Stimulated activated CD4-positive, alpha-beta T cell treated with anti-CD3 and anti-CD28 coated beads, TNF-alpha, amount 100 ng/mL, for 48 hours (primary cell): ENCODE measurements around the gene CHID1.

ENCODE experiments used
- DNase-seq, 3 donors: peaks; one replicate each; pipeline ENCODE4 v3.0.0-alpha.2; 2020; ENCODE audit warnings: low read depth in 3 of 3

CHID1 gene

DNA sequence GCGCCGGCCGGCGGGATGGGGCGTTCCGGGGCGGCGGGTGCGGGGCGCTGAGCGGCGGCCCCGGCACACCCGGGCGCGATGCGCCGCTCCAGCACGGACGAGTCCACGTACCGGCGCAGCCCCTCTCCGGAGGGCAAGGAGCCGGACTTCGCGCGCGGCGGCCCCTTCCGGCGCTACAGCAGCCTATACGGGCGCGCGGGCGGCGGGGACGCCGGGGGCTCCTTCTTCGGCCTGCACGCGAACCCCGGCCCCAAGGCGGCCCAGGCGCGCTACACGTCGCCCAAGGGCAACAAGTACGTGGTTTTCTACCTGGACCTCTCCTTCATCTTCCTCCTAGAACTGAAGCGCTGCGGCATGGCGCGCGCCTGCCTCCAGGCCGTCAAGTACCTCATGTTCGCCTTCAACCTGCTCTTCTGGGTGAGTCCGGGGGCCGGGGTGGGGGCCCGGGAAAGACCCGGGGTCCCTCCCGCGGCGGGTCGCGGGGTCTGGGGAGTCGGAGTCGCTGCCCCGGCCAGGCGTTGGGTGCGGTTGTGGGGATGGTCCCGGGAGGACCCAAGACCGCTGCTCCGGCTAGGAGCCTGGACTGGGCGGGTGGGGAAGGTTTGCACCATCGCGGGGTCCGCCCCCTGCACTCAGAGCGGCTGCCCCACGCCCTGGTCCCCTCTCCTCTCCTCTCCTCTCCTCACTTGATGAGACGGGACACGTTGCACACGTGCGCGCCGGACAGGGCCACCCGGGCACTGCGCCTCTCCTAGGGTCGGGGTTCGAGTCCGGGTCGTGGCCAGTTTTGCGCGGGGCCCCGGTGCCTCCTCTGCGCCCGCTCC is 60.4 kb downstream of the CHID1 start:
- no peak for DNase-seq

DNA sequence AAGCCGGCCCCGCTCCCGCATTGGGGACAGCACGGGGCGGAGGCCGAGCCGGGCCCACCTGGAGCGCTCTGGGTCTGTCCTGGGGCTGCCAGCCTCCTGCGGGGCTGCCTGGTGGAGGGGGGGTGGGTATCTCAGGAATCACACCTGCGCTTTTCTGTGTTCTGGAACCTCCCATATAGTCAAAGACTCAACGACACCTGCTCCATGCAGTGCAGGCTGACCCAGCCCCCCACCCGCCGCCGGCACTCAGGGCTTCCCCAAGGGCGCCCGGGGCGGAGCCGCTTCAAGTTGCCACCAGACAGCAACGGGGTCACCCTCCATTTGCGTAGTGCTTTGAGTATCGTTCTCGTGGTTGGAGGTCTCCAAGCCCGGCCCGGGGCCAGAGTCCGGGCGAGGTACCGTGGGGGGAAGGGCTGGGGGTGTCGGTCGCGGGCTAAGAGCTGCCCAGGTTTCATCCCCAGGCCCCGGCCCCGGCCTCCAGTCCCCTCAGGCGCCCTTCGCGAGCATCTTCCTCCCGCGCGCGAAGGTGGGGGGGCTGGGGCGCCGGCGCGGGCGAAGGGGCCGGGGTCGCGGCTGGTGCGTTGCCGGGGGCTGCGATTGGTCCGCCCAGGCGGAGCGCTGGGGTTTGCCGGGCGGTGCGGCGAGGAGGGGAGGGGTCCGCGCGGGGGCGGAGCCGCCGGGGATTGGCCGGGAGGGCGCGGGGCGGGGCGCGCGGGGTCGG is 61.3 kb downstream of the CHID1 start:
- DNase-seq, result no peak

DNA sequence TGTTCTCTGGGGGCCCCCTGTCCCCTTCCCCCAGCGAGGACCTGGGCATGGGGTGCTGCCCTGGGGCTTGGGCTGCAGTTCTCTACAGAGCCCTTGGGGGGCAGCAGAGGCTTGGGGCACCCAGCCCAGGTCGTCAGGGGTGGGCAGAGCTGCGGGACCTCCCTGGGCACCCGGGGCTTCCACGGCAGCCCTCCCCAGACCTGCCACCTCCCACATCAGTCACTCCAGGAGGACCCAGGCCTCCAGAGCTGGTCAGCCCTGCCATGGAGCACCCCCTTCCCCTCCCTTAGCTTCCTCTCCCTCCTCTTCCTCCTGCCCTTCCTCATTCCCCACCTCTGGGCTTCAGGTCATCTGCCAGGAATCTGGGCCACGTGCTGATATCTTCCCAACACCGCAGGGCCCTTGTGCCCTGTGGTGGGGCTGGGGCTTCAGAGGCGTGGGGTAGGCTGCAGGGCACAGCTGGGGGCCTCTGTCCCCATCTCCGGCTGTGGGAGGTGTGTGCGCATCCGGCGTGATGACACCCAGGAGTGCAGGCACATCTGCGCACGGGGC is 62.2 kb downstream of the CHID1 start:
- DNase-seq, result peak; percentile 35 to 57 (median 38)

DNA sequence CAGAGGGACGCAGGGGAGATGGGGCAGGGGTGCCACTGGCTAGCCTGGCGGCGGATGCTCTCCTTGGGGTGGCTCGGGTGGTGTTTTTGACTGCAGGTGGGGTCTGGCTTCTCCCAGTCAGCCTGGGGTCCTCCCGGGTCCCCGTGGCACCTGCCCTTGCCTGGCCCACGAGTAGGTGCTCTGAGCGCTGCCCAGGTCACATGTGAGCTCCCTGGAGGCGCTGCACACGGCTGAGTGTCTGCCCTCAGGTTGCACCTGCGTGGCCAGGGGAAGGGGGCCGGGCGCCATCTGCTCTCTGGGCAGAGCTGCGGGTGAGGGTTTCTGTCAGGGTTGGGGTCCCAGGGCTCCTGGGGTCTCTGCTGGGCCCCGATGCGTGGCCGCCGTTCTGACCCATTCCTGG is 62.7 kb downstream of the CHID1 start:
- no peak for DNase-seq

DNA sequence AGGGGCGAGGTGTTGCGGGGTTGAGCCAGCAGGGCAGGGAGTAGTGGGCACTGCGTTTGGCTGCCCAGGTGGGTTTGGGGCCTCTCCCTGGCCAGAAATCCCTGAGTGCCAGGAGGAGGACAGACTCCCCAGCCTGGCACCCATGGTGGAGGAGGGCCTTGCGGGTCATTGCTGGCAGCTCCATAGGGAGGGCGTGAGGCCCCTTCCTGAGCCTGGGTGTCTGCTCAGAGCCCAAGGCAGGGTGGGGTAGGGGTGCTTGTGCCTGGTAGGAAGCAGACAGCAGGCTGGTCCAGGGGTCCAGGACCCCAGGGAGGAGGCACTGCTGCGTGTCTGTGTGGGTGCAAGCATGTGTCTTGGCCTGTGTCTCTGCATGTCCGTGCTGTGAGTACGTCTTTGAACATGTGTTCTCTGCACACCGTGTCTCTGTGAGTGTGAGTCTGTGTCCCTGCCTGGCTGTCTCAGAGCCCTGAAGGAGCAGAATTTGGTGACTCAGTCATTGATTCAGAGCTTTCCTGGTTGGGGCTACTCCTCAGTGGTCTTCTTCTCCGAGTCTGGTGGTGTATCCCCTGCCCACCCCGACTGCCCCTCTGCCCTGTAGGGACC is 64.0 kb downstream of the CHID1 start:
- no peak for DNase-seq

DNA sequence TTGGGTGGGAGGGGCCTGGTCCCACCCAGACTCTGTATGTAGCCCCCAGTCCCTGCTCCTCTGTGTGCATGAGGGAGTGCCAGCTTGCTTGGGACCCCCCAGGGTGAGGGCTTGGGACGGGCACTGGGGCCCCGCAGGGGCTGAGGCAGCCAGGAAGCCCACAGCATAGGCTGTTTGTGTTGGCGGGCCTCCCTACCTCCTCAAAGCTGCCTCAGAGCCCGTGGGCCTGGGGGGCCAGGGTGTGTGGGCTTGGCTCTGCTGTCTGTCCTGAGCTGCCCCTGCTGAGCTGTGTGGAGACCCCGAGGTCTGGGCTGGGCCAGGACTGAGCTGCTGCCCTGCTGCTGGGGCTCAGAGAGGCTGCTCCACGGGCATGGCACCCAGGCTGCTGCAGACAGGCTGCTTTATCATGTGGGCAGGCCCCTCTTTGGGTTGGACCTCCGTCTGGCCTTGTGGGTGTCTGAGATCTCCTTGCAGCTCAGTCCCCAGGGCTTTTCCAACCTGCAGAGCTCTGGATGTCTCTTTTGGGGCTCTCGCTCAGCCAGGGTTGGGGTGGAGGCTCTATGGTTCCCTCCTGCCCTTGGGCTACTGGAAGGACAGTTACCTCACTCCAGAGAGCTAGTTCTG is 64.6 kb downstream of the CHID1 start:
- no peak for DNase-seq

DNA sequence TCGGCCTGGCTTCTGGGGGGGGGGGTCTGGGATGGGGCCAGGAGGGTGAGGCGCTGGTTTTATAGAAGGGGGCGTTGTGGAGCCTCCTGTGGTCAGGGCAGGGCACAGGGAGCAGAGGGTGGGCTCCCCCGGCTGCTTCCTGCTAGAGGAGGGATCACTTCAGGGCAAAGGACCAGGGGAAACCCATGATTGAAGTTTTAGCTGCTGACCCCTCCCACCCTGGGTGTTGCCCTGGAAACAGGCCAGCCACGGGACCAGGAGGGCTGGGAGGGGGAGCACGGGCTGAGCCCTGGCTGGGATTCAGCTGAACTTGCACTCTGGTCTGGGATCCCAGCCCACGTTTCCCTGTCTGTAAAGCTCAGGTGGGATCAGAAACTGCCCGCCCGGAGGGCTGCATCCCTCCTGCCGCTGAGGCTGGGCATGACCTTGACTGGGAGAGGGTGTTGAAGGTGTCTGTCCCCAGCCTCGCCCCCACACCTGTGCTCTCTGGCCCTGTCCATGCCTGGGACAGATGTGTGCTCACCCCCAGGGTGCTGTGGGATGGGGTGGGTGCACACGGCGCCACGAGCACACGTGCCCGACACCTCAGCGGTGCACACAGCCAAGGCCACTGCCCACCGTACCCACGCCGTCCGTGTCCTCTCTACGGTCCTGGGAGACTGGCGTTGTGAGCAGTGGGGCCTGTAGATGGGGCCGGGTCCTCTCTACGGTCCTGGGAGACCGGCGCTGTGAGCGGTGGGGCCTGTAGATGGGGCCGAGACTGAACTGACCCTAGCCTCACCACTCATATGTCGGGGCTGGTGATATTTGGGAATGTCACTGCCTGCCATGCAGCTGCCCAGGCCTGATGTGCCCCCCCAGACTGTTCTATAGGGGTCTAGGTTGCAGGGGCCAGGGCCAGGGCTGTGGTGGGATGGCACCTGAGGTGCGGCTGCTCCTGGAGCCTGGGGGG is 65.6 kb downstream of the CHID1 start:
- no peak for DNase-seq

DNA sequence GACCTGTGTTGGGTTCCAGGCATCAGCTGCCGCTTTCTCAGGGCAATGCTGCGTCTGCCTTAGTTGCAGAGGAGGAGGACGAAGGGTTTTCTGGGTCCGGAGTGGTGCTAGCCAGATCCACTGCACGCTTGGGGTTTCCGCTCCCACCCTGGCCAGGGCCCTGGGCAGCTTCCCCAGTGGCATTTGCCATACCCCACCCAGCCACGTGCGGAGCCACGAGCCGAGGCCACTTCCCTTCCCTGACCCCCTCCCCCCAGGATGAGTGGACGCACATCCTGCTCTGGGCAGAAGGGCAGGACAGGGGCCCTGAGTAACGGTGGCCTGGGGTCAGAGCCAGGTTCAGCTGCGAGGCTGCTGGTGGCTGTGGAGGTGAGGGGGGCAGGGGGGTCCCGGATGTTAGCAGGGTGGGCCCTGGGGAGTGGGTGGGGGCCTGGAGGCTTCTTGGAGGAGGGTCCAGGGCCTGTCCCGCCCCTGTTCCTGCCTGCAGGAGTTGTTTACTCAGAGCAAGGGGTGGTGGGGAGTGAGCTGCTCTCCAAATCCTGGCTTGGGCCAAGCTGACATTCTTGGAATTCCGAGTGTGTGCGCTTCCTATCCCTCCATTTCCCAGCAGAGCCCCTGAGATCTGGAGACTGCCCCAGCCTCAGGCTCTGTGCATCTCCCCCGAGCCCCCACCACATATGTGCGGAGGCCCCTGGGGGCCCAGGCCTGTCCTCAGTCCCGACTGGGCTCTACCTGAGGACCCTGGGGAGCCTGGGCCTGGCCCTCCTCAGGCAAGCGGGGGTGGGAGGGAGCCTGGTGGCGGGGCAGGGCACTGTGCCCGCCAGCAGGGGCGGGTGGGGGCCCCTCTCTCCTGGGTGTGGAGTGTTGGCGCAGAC is 66.6 kb downstream of the CHID1 start:
- DNase-seq, result no peak

DNA sequence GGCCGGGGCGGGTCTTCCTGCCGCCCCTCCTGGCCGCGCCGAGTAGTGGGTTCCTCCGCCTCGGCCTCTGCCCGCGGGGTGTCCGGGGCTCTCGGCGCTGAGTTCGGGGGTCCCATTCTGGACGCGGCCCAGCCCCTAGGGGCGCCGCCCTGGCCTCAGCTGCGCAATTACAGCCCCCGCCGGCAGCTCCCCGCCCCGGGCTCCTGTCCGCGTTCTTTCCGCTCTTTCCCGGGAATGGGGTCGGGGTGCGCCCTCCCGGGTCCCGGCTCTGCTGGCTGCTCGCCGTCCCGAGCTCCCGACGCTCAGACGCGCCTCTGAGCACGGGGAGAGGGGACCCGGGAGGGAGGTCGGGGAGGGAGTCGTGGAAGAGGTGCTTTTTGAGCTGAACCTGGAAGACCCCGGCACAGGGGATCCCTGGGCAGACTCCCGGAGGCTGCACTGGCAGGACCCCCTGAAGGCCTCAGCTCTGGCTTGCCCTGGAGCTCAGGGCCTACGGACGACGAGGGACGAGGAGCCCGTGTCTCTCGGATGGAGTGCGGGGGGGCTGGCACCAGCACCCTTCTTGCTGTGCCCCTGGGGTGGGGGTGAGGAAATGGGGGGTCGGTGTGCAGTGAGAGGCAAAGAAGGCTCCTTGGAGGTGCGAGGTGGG is 67.4 kb downstream of the CHID1 start:
- DNase-seq, result no peak

DNA sequence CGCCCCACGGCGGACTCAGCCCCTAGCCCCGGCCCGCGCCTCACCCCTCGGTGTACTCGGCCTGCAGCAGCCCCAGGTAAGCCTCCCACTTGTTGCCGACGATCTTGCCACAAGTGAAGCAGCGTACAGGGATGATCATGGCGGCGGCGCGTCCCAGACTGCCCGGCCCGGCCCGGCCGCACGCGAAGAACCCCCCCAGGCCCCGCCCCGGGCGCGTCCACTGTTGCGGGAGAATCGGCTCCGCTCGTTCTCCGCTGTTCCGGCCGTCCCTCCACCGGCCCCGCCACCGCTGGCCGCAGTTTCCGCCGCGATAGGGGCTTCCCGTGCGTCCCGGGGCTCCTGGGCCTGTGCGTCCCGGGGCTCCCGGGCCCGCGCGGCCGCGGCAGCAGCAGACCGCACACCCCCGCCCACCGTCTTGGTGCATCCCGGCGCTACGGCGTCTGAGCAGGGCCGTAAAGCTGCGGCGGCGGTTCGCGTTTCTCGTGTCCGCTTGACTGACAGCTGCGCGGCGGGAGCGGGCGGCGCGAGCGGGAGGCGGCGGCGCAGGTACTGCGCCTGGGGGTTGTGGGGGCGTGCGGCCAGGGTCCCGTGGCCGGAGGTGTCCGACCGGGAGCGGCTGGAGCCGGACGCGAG is 68.1 kb downstream of the CHID1 start, which contains the start of the genes POLR2L and TSPAN4:
POLR2L (minus strand) TSS at position 160 of the 633 bp plus-strand sequence; CDS start at position 139, 21 bp downstream.
TSPAN4 (plus strand) TSS at position 483 of the 633 bp plus-strand sequence. CDS start 7,453 bp downstream, outside the sequence.
- peak; percentile 77 to 88 (median 79) for DNase-seq

DNA sequence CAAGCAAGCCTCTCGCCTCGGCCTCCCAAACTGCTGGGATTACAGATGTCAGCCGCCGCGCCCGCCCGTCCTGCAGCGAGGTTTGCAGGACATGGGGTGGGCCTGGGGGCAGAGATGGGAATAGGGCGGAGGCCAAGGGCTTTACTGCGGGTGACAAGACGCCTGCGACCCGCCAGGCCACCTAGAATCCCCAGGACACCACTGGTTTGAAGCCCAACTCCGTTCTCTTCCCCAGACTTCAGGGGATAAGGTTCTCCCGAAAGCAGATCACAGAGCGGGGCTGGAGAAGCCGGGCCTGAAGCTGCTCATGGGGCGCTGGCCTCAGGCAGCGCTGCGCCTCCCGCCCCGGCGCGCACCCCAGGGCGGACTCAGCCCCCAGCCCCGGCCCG is 68.6 kb downstream of the CHID1 start:
- no peak for DNase-seq

DNA sequence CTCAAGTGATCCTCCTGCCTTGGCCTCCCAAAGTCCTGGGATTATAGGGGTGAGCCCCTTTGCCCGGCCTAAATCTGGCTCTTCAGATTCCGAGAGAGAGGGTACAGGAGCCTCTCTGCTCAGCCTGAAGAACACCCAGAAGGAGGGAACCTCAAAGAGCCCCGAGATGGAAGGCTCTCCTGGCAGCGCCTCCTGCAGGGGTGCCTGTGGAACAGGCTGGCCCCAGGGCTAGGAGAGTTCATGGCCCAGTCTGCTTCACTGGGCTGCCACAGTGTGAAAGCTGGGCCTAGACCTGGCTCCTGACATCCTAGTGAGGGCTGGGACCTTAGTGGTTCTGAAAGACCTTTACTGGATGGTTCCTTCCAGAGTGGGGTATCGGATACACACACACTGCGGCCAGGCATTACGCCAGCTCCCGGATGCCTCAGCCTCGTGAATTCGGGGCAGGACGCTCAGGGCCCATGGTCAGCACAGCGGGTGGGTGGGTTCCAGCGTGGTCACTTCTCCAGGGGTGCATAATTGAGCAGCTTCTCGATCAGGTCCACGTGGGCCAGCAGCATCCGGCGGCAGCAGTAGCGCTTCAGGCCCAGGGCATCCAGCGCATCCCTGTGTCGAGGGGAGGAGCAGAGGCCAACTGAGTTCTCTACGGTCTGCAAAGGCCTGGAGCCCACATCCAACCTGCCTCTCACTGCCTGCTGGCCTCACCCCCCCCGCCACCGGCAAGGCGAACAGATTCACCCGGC is 70.6 kb downstream of the CHID1 start:
- no peak for DNase-seq

DNA sequence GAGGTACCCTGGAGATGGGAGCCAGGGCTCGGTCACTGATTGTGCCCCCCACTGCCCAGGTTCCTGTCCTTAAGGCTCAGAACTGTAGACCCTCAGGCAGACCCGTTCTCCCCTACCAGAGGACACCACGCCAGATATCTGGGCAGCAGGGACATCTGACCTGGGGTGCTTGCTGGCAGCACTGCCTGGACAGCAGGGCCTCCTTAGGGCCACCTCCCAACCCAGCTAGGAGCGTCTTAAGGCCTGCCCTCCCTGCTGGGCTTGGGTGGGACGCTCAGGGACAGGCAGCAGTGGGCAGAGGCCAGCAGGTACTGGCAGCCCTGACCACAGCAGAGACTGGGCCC is 71.4 kb downstream of the CHID1 start:
- no peak for DNase-seq

DNA sequence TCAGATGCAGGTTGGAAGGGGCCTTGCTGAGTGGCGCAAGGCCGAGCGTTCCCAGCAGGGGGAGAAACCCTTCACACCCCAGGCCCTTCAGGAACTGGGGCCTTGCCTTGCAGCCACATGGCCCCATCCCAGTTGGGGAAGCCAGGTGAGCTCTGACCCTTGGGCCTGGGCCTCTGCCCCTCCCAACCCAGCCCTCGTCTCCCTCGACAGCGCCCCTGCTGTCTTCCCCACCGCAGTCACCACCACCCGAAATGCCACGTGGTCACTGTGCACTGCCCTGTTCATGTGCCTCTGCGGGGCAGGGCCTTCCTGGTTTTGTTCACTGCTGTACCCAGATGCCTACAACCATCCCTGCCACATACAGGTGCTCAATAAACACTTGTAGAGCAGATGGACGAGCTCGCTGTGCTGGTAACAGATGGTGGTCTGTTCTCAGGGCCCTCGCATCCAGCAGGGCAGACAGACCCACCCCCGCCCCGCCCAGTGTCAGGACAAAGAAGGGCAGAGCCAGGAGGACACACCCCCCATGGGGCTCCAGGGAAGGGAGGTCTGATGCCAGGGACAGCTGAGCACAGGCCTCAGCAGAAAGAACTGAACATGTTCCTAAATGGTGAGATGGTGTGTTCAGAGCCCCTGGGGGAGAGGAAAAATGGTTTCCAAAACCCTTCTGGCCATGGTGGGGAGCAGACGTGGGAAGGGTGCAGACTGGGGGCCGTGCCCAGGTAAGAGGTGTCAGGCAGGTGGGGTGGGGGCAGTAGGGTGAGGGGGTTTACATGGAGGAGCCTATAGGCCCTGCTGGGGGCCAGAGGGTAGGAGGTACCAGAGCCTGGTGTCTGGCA is 72.0 kb downstream of the CHID1 start:
- DNase-seq, result no peak

DNA sequence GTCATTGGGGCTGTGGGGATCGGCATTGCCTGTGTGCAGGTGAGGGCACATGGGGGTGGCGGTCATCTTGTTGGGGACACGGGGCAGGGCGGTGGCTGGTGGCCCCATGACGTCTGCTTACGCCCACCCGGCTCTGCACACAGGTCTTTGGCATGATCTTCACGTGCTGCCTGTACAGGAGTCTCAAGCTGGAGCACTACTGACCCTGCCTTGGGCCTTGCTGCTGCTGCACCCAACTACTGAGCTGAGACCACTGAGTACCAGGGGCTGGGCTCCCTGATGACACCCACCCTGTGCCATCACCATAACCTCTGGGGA is 72.7 kb downstream of the CHID1 start:
- DNase-seq, result no peak

DNA sequence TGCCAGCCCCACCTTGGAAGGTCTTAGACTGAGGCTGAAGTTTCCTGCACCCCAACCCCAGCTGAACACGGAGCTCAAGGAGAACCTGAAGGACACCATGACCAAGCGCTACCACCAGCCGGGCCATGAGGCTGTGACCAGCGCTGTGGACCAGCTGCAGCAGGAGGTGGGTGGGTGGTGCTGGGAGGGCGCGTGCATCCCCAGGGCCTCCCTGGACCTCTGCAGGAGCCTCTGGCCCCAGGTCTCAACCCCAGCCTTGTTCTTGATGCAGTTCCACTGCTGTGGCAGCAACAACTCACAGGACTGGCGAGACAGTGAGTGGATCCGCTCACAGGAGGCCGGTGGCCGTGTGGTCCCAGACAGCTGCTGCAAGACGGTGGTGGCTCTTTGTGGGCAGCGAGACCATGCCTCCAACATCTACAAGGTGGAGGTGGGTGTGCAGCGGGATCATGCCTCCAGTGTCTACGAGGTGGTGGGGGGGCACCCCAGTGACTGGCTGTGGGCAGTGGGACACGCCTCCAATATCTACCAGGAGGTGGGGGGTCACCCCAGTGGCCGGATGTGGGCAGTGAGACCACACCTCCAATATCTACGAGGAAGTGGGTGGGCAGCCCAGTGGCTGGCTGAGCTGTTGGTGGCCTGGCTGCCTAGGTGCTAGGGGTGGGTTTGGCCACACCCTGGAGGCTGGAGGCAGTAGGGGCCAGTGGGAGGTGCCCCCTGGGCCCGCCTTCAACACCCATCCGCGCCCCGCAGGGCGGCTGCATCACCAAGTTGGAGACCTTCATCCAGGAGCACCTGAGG is 73.2 kb downstream of the CHID1 start:
- no peak for DNase-seq
